OCI-LY1 (cell line): ENCODE data around the gene STK40.
A peak's percentile ranks its signal among the peaks of the same experiment; 100 is the strongest.

Source experiments
- H2AFZ ChIP-seq: fragments of 200-600 bp; sonication (generic), shearing (Covaris generic); 2 replicates; pipeline ENCODE4 v1.6.0; 2014; ENCODE audit warnings: antibody characterized with exemption, mild to moderate bottlenecking, low read length
- H3F3A ChIP-seq: fragments of 200-600 bp; sonication (generic), shearing (Covaris generic); 2 replicates; pipeline ENCODE4 v1.6.0; 2014; ENCODE audit warnings: mild to moderate bottlenecking, antibody characterized with exemption, low read length, moderate library complexity; ENCODE audit not compliant: insufficient read depth
- H3K27ac ChIP-seq: fragments of 200-600 bp; sonication (generic); 2 replicates; pipeline ENCODE4 v1.5.1; 2014; ENCODE audit warnings: low read length, mixed run types, mild to moderate bottlenecking, low read depth; ENCODE audit not compliant: poor library complexity, severe bottlenecking
- H3K27me3 ChIP-seq: fragments of 200-600 bp; sonication (generic); 2 replicates; pipeline ENCODE4 v1.6.0; 2014; ENCODE audit warnings: antibody characterized with exemption, mild to moderate bottlenecking, low read length, moderate library complexity; ENCODE audit not compliant: insufficient read depth
- H3K36me3 ChIP-seq: fragments of 200-600 bp; sonication (generic); 2 replicates; pipeline ENCODE4 v1.6.1; 2014; ENCODE audit warnings: mild to moderate bottlenecking, antibody characterized with exemption, low read length, moderate library complexity, mixed read lengths; ENCODE audit not compliant: insufficient read depth
- H3K4me1 ChIP-seq: fragments of 200-600 bp; sonication (generic); 2 replicates; pipeline ENCODE4 v1.5.1; 2014; ENCODE audit warnings: mild to moderate bottlenecking, low read length, moderate library complexity; ENCODE audit not compliant: insufficient read depth, severe bottlenecking
- H3K4me2 ChIP-seq: fragments of 200-600 bp; sonication (generic), shearing (Covaris generic); 2 replicates; pipeline ENCODE4 v1.6.1; 2014; ENCODE audit warnings: low read length
- H3K4me3 ChIP-seq: fragments of 200-600 bp; sonication (generic); 2 replicates; pipeline ENCODE4 v1.5.1; 2014; ENCODE audit warnings: low read length, low read depth, mild to moderate bottlenecking, mixed read lengths; ENCODE audit not compliant: poor library complexity, severe bottlenecking
- H3K79me2 ChIP-seq: fragments of 200-600 bp; shearing (Covaris generic); 2 replicates; pipeline ENCODE4 v1.6.1; 2016; ENCODE audit warnings: mixed run types, low read length, mixed read lengths; ENCODE audit not compliant: insufficient read depth
- H3K9ac ChIP-seq: fragments of 200-600 bp; sonication (generic), shearing (Covaris generic); 2 replicates; pipeline ENCODE4 v1.6.1; 2014; ENCODE audit warnings: mild to moderate bottlenecking, low read length, mixed read lengths
- H3K9me2 ChIP-seq: fragments of 200-600 bp; sonication (generic), shearing (Covaris generic); 2 replicates; pipeline ENCODE4 v1.6.1; 2014; ENCODE audit warnings: low read depth, mild to moderate bottlenecking, low read length, mixed read lengths
- H3K9me3 ChIP-seq: fragments of 200-600 bp; shearing (Covaris generic); 2 replicates; pipeline ENCODE4 v1.6.1; 2014; ENCODE audit warnings: low read length, mixed read lengths
- H4K20me1 ChIP-seq: fragments of 200-600 bp; sonication (generic), shearing (Covaris generic); 2 replicates; pipeline ENCODE4 v1.6.0; 2016; ENCODE audit warnings: mild to moderate bottlenecking, low read length; ENCODE audit not compliant: insufficient read depth
- CTCF ChIP-seq: fragments of 200-600 bp; sonication (generic), shearing (Covaris generic); IDR thresholded peaks from 2 replicates; pipeline ENCODE4 v1.5.1; 2017; ENCODE audit warnings: mild to moderate bottlenecking, antibody characterized with exemption, low read length, moderate library complexity, mixed read lengths
- EZH2 ChIP-seq: fragments of 200-600 bp; sonication (generic), shearing (Covaris generic); IDR thresholded peaks from 2 replicates; pipeline ENCODE4 v1.8.0; 2017; ENCODE audit warnings: borderline replicate concordance, mixed run types, mild to moderate bottlenecking, antibody characterized with exemption, low read length, moderate library complexity, mixed read lengths

Gene STK40

GRCh38 chr1:36306210-36306901 is 79.4 kb downstream of the STK40 start, which contains the start of gene SH3D21:
Gene SH3D21, plus strand, starts transcription at chr1:36306368. Its CDS starts 53 bp downstream, at chr1:36306421.
- Histone ChIP-seq H3F3A (no peaks in the 10 kb centered on the region), H2AFZ (no peak within 1 kb of the TSS), H3K9me2 (no peaks in the 10 kb centered on the region), H3K9me3 (no peaks in the 10 kb centered on the region), H3K9ac (peak within 1 kb of the TSS; percentile 74), H3K27ac (peak within 1 kb of the TSS; percentile 50), H3K4me3 (peak within 1 kb of the TSS; percentile 62), H4K20me1 (no peaks in the 10 kb centered on the region), H3K4me1 (peaks cover 44% of the 10 kb centered on the region), H3K27me3 (no peaks in the 10 kb centered on the region), H3K79me2 (no peaks in the 10 kb centered on the region), H3K36me3 (peaks cover 51% of the 10 kb centered on the region), H3K4me2 (peak within 1 kb of the TSS; percentile 68)
- TF ChIP-seq CTCF (peak; percentile 28; the same call in 1 of the 2 replicates), EZH2 (no peak)

GRCh38 chr1:36305915-36306209 is 79.9 kb downstream of the STK40 start:
- Histone ChIP-seq H3K9ac (no peak overlapping the region; the same call in 1 of the 2 replicates), H3K9me2 (no peaks in the 10 kb centered on the region), H3K27me3 (no peaks in the 10 kb centered on the region), H3K9me3 (no peaks in the 10 kb centered on the region), H3K36me3 (peaks cover 55% of the 10 kb centered on the region), H2AFZ (no peak overlapping the region), H3K79me2 (no peaks in the 10 kb centered on the region), H3K4me3 (peak overlapping the region; percentile 62), H3K4me1 (peaks cover 44% of the 10 kb centered on the region), H3F3A (no peaks in the 10 kb centered on the region), H3K4me2 (peak overlapping the region; percentile 68; the same call in 1 of the 2 replicates), H3K27ac (peak overlapping the region; percentile 50), H4K20me1 (no peaks in the 10 kb centered on the region)
- TF ChIP-seq EZH2 (no peak), CTCF (no peak)

GRCh38 chr1:36304970-36305914 is 80.5 kb downstream of the STK40 start:
- H3K9me3 ChIP-seq, result no peaks in the 10 kb centered on the region
- H3K27me3 ChIP-seq, result no peaks in the 10 kb centered on the region
- H3K9me2 ChIP-seq, result no peaks in the 10 kb centered on the region
- no peaks in the 10 kb centered on the region for H3K79me2 ChIP-seq
- H3K36me3 ChIP-seq, result peaks cover 55% of the 10 kb centered on the region
- H2AFZ ChIP-seq, result no peak overlapping the region
- no peaks in the 10 kb centered on the region for H3F3A ChIP-seq
- peak overlapping the region; percentile 68; the same call in 1 of the 2 replicates for H3K4me2 ChIP-seq
- H3K4me1 ChIP-seq, result peaks cover 44% of the 10 kb centered on the region
- H3K4me3 ChIP-seq, result peak overlapping the region; percentile 62
- TF ChIP-seq CTCF (no peak), EZH2 (no peak)
- H3K9ac ChIP-seq, result no peak overlapping the region; the same call in 1 of the 2 replicates
- peak overlapping the region; percentile 50 for H3K27ac ChIP-seq
- H4K20me1 ChIP-seq, result no peaks in the 10 kb centered on the region
